ENCODE data around the gene SEMA6A. TPM values are rescaled to one million over a fixed set of nuclear protein-coding genes. Genes with fewer than 3 reads are reported as not detected.

The SEMA6A gene
- total and polyA plus RNA-seq, 2 experiments from 2014 or later, result 233 to 400 TPM

DNA sequence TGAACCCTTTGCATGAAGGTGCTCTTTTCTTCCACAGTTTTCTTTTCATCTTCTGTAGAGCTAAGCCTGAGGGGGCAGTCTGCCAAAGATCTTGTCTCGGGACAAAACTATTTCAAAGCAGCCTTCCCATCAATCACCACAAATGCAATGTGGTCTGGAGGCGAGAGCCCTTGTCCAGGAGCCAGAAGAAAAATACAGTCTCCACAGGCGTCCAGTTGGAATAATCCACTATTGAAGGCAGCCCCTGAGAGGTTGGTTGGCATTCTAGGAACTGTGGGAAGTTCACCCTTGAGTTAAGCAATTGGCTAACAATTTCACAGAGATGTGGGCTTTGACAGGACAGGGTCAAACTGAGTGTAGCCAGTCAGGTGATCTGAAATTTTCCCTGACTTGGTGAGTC is 72.0 kb downstream of the SEMA6A start:
- H3K4me1 ChIP-seq (ENCODE audit: insufficient read depth), result peaks cover 89% of the 10 kb centered on the region
- no peak overlapping the region for H3K4me3 ChIP-seq
- H3K9me2 ChIP-seq (ENCODE audit: insufficient read depth), result no peaks in the 10 kb centered on the region
- H3K27ac ChIP-seq (ENCODE audit: low read depth), result no peak overlapping the region; the same call in 1 of the 2 replicates
- H2AFZ ChIP-seq, result no peak overlapping the region
- ATAC-seq (no peak), DNase-seq (ENCODE audit: low spot score) (no peak)
- H3K4me2 ChIP-seq, result no peak overlapping the region
- peaks cover 98% of the 10 kb centered on the region for H3K79me2 ChIP-seq (replicated peaks; ENCODE audit: insufficient read depth)
- Mint-ChIP-seq H3K27ac (no peak overlapping the region), H3K27me3 (ENCODE audit: insufficient read depth, low read depth, poor library complexity) (peaks cover 7% of the 10 kb centered on the region), H3K36me3 (ENCODE audit: low read depth) (peaks cover 68% of the 10 kb centered on the region), H3K4me3 (no peak overlapping the region), H3K9me3 (no peaks in the 10 kb centered on the region), H3K4me1 (peaks cover 73% of the 10 kb centered on the region)
- TF ChIP-seq ZNF114 (CRISPR knock-in tag; IDR thresholded peaks at IDR 0.05) (no peak), EZH2phosphoT487 (IDR thresholded peaks at IDR 0.05; ENCODE audit: unreplicated experiment) (no peak)
- TF ChIP-seq, protein P1, sequence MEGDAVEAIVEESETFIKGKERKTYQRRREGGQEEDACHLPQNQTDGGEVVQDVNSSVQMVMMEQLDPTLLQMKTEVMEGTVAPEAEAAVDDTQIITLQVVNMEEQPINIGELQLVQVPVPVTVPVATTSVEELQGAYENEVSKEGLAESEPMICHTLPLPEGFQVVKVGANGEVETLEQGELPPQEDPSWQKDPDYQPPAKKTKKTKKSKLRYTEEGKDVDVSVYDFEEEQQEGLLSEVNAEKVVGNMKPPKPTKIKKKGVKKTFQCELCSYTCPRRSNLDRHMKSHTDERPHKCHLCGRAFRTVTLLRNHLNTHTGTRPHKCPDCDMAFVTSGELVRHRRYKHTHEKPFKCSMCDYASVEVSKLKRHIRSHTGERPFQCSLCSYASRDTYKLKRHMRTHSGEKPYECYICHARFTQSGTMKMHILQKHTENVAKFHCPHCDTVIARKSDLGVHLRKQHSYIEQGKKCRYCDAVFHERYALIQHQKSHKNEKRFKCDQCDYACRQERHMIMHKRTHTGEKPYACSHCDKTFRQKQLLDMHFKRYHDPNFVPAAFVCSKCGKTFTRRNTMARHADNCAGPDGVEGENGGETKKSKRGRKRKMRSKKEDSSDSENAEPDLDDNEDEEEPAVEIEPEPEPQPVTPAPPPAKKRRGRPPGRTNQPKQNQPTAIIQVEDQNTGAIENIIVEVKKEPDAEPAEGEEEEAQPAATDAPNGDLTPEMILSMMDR (conservative IDR thresholded peaks at IDR 0.05; ENCODE audit: low read depth in 2 of 2), result no peak
- H3K27me3 ChIP-seq (ENCODE audit: insufficient read depth), result no peaks in the 10 kb centered on the region
- H3K36me3 ChIP-seq (ENCODE audit: insufficient read depth), result peaks cover 53% of the 10 kb centered on the region
- peaks cover 81% of the 10 kb centered on the region for H4K20me1 ChIP-seq (replicated peaks; ENCODE audit: insufficient read depth)
- peaks cover 4% of the 10 kb centered on the region; the same call in 1 of the 2 replicates for H3F3A ChIP-seq (replicated peaks; ENCODE audit: low read depth)

DNA sequence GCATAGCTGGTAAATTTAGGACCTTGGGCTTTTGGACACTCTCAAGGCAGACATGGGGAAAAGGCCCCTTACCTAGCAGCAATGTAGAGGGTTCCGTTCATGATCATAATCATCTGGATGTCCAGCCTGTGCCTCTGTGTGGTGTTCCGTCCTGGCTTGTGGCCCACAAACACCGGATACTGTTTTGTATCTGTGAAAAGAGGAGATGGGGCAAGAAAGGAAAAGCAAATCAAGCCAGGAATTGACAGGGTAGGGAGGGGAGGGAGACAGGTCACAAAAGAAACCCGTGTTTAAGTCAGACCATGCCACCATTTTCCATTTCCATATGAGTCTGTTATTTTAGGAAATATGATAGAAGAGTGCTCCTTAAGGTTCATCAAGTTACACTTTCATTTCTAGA is 72.5 kb downstream of the SEMA6A start:
- H3K4me3 Mint-ChIP-seq, result no peak overlapping the region
- H3K27me3 ChIP-seq (ENCODE audit: insufficient read depth), result no peaks in the 10 kb centered on the region
- H2AFZ ChIP-seq, result no peak overlapping the region
- TF ChIP-seq EZH2phosphoT487 (IDR thresholded peaks at IDR 0.05; ENCODE audit: unreplicated experiment) (no peak), POLR2AphosphoS5 (IDR thresholded peaks at IDR 0.05; ENCODE audit: low read depth) (no peak), JUNB (IDR thresholded peaks at IDR 0.05; ENCODE audit: unreplicated experiment) (no peak), CREB1 (CRISPR knock-in tag; IDR thresholded peaks at IDR 0.05; ENCODE audit: low read depth) (no peak), REST (IDR thresholded peaks at IDR 0.05; ENCODE audit: unreplicated experiment) (no peak), EZH2 (IDR thresholded peaks at IDR 0.05; ENCODE audit: low read depth, unreplicated experiment) (no peak), STAT1 (IDR thresholded peaks at IDR 0.05; ENCODE audit: unreplicated experiment) (no peak), NANOG (IDR thresholded peaks at IDR 0.05; ENCODE audit: borderline replicate concordance) (no peak), ZNF331 (CRISPR knock-in tag; IDR thresholded peaks at IDR 0.05; ENCODE audit: low read depth) (no peak), ZNF114 (CRISPR knock-in tag; IDR thresholded peaks at IDR 0.05) (no peak)
- TF ChIP-seq, protein P2, sequence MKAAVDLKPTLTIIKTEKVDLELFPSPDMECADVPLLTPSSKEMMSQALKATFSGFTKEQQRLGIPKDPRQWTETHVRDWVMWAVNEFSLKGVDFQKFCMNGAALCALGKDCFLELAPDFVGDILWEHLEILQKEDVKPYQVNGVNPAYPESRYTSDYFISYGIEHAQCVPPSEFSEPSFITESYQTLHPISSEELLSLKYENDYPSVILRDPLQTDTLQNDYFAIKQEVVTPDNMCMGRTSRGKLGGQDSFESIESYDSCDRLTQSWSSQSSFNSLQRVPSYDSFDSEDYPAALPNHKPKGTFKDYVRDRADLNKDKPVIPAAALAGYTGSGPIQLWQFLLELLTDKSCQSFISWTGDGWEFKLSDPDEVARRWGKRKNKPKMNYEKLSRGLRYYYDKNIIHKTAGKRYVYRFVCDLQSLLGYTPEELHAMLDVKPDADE (IDR thresholded peaks at IDR 0.05), result no peak
- TF ChIP-seq, protein P1 (conservative IDR thresholded peaks at IDR 0.05; ENCODE audit: low read depth in 2 of 2), result no peak

More for the DNA sequence above, 72.5 kb downstream of the SEMA6A start:
- no peak overlapping the region for H3K4me2 ChIP-seq
- Mint-ChIP-seq H3K4me1 (peaks cover 71% of the 10 kb centered on the region), H3K27me3 (ENCODE audit: insufficient read depth, low read depth, poor library complexity) (peaks cover 7% of the 10 kb centered on the region), H3K9me3 (no peaks in the 10 kb centered on the region), H3K27ac (no peak overlapping the region; the same call in 1 of the 2 replicates), H3K36me3 (ENCODE audit: low read depth) (peaks cover 73% of the 10 kb centered on the region)
- peaks cover 80% of the 10 kb centered on the region for H4K20me1 ChIP-seq (replicated peaks; ENCODE audit: insufficient read depth)
- peaks cover 98% of the 10 kb centered on the region for H3K79me2 ChIP-seq (replicated peaks; ENCODE audit: insufficient read depth)
- peaks cover 84% of the 10 kb centered on the region for H3K4me1 ChIP-seq (ENCODE audit: insufficient read depth)
- H3K4me3 ChIP-seq, result no peak overlapping the region
- H3K9me2 ChIP-seq (ENCODE audit: insufficient read depth), result no peaks in the 10 kb centered on the region
- H3F3A ChIP-seq (replicated peaks; ENCODE audit: low read depth), result peaks cover 4% of the 10 kb centered on the region; the same call in 1 of the 2 replicates
- H3K27ac ChIP-seq (ENCODE audit: low read depth), result no peak overlapping the region; the same call in 1 of the 2 replicates
- DNase-seq (ENCODE audit: low spot score) (no peak), ATAC-seq (no peak)
- peaks cover 58% of the 10 kb centered on the region for H3K36me3 ChIP-seq (ENCODE audit: insufficient read depth)

Measured in GM23338 (cell line).